Activated naive CD8-positive, alpha-beta T cell treated with anti-CD3 and anti-CD28 coated beads for 36 hours (primary cell): Measurements from ENCODE around the gene POLR2A. TPM values are rescaled to one million over a fixed set of nuclear protein-coding genes. Genes with fewer than 3 reads are reported as not detected.
A peak's percentile ranks its signal among the peaks of the same experiment; 100 is the strongest.

Experiments
- DNase-seq: peaks from one replicate; pipeline ENCODE4 v3.0.0; 2021
- H3K27ac Mint-ChIP-seq: one replicate; pipeline ENCODE4 v1.8.0; 2022; ENCODE audit warnings: mild to moderate bottlenecking, moderate library complexity, mixed read lengths
- H3K27me3 Mint-ChIP-seq: one replicate; pipeline ENCODE4 v1.8.0; 2022; ENCODE audit warnings: mild to moderate bottlenecking, mixed read lengths
- H3K36me3 Mint-ChIP-seq: one replicate; pipeline ENCODE4 v1.8.0; 2021; ENCODE audit warnings: mild to moderate bottlenecking, mixed read lengths
- H3K4me1 Mint-ChIP-seq: one replicate; pipeline ENCODE4 v1.8.0; 2021; ENCODE audit warnings: mixed read lengths
- H3K4me3 Mint-ChIP-seq: one replicate; pipeline ENCODE4 v1.8.0; 2022; ENCODE audit warnings: mild to moderate bottlenecking, moderate library complexity, mixed read lengths
- H3K9me3 Mint-ChIP-seq: one replicate; pipeline ENCODE4 v1.8.0; 2022; ENCODE audit warnings: mixed read lengths
- total RNA-seq, 2 experiments: library from RNA; stranded (reverse); gene quantifications; one replicate each; pipeline ENCODE4 v1.2.3, GENCODE V29; 2021

POLR2A gene
- total RNA-seq, 2 experiments from 2014 or later: 198 to 200 TPM

DNA sequence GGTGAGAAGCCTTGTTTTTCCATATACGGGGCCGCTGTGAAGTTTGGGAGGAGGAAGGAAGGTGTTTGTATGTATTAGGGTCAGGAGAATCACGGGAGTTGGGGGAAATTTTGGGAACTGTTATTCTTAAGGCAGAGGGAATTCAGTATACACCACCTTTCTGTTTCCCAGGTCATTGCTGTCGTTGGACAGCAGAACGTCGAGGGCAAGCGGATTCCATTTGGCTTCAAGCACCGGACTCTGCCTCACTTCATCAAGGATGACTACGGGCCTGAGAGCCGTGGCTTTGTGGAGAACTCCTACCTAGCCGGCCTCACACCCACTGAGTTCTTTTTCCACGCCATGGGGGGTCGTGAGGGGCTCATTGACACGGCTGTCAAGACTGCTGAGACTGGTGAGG, 17.6 kb downstream of the POLR2A start:
- Mint-ChIP-seq H3K27ac (no peak overlapping the region), H3K4me3 (no peak overlapping the region), H3K27me3 (no peaks in the 10 kb centered on the region), H3K4me1 (no peaks in the 10 kb centered on the region), H3K9me3 (no peaks in the 10 kb centered on the region), H3K36me3 (peaks cover 50% of the 10 kb centered on the region)
- no peak for DNase-seq

- peaks cover 47% of the 10 kb centered on the region for H3K36me3 Mint-ChIP-seq
- no peak overlapping the region for H3K27ac Mint-ChIP-seq
- H3K4me3 Mint-ChIP-seq: no peak overlapping the region
- no peak for DNase-seq
- H3K27me3 Mint-ChIP-seq: no peaks in the 10 kb centered on the region
- no peaks in the 10 kb centered on the region for H3K9me3 Mint-ChIP-seq
- H3K4me1 Mint-ChIP-seq: no peaks in the 10 kb centered on the region
These were observed 18.1 kb downstream of the POLR2A start for GRCh38 chr17:7502171-7502847.

GRCh38 chr17:7502987-7503386, 18.8 kb downstream of the POLR2A start:
- H3K27me3 Mint-ChIP-seq: no peaks in the 10 kb centered on the region

GRCh38 chr17:7503521-7503920, 19.4 kb downstream of the POLR2A start:
- no peaks in the 10 kb centered on the region for H3K9me3 Mint-ChIP-seq
- no peak overlapping the region for H3K27ac Mint-ChIP-seq
- H3K36me3 Mint-ChIP-seq: peaks cover 43% of the 10 kb centered on the region
- no peak overlapping the region for H3K4me3 Mint-ChIP-seq
- no peak for DNase-seq
- H3K27me3 Mint-ChIP-seq: no peaks in the 10 kb centered on the region
- H3K4me1 Mint-ChIP-seq: no peaks in the 10 kb centered on the region

More at GRCh38 chr17:7502987-7503386, 18.8 kb downstream of the POLR2A start:
- H3K9me3 Mint-ChIP-seq: no peaks in the 10 kb centered on the region
- H3K4me3 Mint-ChIP-seq: no peak overlapping the region
- no peak overlapping the region for H3K27ac Mint-ChIP-seq
- H3K36me3 Mint-ChIP-seq: peaks cover 47% of the 10 kb centered on the region
- no peaks in the 10 kb centered on the region for H3K4me1 Mint-ChIP-seq
- DNase-seq: no peak

DNA sequence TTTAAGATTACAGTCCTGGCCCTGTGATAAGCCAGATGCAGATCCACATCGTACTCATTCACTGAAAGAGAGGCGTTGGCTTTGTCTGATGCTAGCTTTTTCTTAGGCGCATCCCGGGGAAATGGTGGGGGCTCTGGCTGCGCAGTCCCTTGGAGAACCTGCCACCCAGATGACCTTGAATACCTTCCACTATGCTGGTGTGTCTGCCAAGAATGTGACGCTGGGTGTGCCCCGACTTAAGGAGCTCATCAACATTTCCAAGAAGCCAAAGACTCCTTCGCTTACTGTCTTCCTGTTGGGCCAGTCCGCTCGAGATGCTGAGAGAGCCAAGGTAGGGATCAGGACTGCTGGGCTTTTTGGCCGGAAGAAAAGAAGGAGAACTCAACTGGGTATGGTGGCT, 24.0 kb downstream of the POLR2A start:
- no peak for DNase-seq
- Mint-ChIP-seq H3K36me3 (peaks cover 51% of the 10 kb centered on the region), H3K27me3 (no peaks in the 10 kb centered on the region), H3K4me3 (no peak overlapping the region), H3K4me1 (no peaks in the 10 kb centered on the region), H3K27ac (no peak overlapping the region), H3K9me3 (no peaks in the 10 kb centered on the region)

- Mint-ChIP-seq H3K27me3 (no peaks in the 10 kb centered on the region), H3K9me3 (no peaks in the 10 kb centered on the region), H3K36me3 (peaks cover 50% of the 10 kb centered on the region), H3K27ac (peak overlapping the region; percentile 25), H3K4me3 (no peak overlapping the region), H3K4me1 (no peaks in the 10 kb centered on the region)
- DNase-seq: no peak
These were observed 24.7 kb downstream of the POLR2A start for GRCh38 chr17:7508846-7509245.

- H3K27ac Mint-ChIP-seq: no peak overlapping the region
- peaks cover 49% of the 10 kb centered on the region for H3K36me3 Mint-ChIP-seq
- no peak for DNase-seq
- no peaks in the 10 kb centered on the region for H3K9me3 Mint-ChIP-seq
- no peaks in the 10 kb centered on the region for H3K27me3 Mint-ChIP-seq
- no peaks in the 10 kb centered on the region for H3K4me1 Mint-ChIP-seq
- no peak overlapping the region for H3K4me3 Mint-ChIP-seq
These were observed 25.8 kb downstream of the POLR2A start for GRCh38 chr17:7509937-7510336.

- Mint-ChIP-seq H3K4me1 (no peaks in the 10 kb centered on the region), H3K36me3 (peaks cover 42% of the 10 kb centered on the region), H3K9me3 (no peaks in the 10 kb centered on the region), H3K4me3 (no peak overlapping the region), H3K27me3 (no peaks in the 10 kb centered on the region), H3K27ac (peak overlapping the region; percentile 11)
- DNase-seq: no peak
These were observed 26.9 kb downstream of the POLR2A start for GRCh38 chr17:7511108-7511507.

GRCh38 chr17:7512105-7512504, 27.9 kb downstream of the POLR2A start:
- peaks cover 34% of the 10 kb centered on the region for H3K36me3 Mint-ChIP-seq
- DNase-seq: no peak
- no peaks in the 10 kb centered on the region for H3K9me3 Mint-ChIP-seq

GRCh38 chr17:7512824-7513540, 28.8 kb downstream of the POLR2A start:
- no peaks in the 10 kb centered on the region for H3K27me3 Mint-ChIP-seq
- no peaks in the 10 kb centered on the region for H3K9me3 Mint-ChIP-seq
- no peak for DNase-seq
- H3K4me3 Mint-ChIP-seq: no peak overlapping the region
- peak overlapping the region; percentile 50 for H3K27ac Mint-ChIP-seq
- no peaks in the 10 kb centered on the region for H3K4me1 Mint-ChIP-seq
- H3K36me3 Mint-ChIP-seq: peaks cover 34% of the 10 kb centered on the region

More at GRCh38 chr17:7512105-7512504, 27.9 kb downstream of the POLR2A start:
- no peaks in the 10 kb centered on the region for H3K27me3 Mint-ChIP-seq
- no peak overlapping the region for H3K4me3 Mint-ChIP-seq
- H3K4me1 Mint-ChIP-seq: no peaks in the 10 kb centered on the region
- no peak overlapping the region for H3K27ac Mint-ChIP-seq

DNA sequence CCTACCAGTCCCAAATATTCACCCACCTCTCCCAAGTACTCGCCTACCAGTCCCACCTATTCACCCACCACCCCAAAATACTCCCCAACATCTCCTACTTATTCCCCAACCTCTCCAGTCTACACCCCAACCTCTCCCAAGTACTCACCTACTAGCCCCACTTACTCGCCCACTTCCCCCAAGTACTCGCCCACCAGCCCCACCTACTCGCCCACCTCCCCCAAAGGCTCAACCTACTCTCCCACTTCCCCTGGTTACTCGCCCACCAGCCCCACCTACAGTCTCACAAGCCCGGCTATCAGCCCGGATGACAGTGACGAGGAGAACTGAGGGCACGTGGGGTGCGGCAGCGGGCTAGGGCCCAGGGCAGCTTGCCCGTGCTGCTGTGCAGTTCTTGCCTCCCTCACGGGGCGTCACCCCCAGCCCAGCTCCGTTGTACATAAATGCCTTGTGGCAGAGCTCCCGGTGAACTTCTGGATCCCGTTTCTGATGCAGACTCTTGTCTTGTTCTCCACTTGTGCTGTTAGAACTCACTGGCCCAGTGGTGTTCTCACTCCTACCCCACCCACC, 29.8 kb downstream of the POLR2A start:
- no peaks in the 10 kb centered on the region for H3K4me1 Mint-ChIP-seq
- DNase-seq: no peak
- no peaks in the 10 kb centered on the region for H3K9me3 Mint-ChIP-seq
- peaks cover 32% of the 10 kb centered on the region for H3K36me3 Mint-ChIP-seq
- no peak overlapping the region for H3K27ac Mint-ChIP-seq
- no peak overlapping the region for H3K4me3 Mint-ChIP-seq
- H3K27me3 Mint-ChIP-seq: no peaks in the 10 kb centered on the region

- no peaks in the 10 kb centered on the region for H3K4me1 Mint-ChIP-seq
- H3K36me3 Mint-ChIP-seq: peaks cover 19% of the 10 kb centered on the region
- no peaks in the 10 kb centered on the region for H3K9me3 Mint-ChIP-seq
- H3K4me3 Mint-ChIP-seq: no peak overlapping the region
- no peak overlapping the region for H3K27ac Mint-ChIP-seq
- DNase-seq: no peak
- H3K27me3 Mint-ChIP-seq: no peaks in the 10 kb centered on the region
These were observed 31.9 kb downstream of the POLR2A start for GRCh38 chr17:7515911-7516610.

DNA sequence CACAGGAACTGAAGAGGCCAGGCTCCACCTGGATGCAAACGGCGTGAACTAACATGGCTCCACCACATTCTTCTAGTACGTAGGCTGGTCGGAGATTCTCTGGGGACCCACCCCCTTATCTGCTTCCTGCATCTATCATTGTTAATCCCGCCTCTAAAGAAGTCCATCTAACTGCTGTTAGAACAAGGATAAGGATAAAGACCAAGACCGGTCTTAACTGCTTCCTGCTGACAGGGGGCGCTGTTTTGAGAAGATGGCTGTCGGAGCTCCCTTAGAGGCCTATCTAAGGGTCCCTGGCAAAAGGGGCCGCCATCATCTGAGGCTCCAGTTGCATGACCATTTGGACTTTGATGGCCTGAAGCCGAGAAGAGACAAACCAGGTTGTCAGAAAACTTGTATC, 38.9 kb downstream of the POLR2A start:
- Mint-ChIP-seq H3K4me1 (peaks cover 3% of the 10 kb centered on the region), H3K27ac (no peak overlapping the region), H3K27me3 (no peaks in the 10 kb centered on the region), H3K9me3 (peaks cover 8% of the 10 kb centered on the region), H3K4me3 (no peak overlapping the region), H3K36me3 (peaks cover 7% of the 10 kb centered on the region)
- DNase-seq: peak; percentile 40

DNA sequence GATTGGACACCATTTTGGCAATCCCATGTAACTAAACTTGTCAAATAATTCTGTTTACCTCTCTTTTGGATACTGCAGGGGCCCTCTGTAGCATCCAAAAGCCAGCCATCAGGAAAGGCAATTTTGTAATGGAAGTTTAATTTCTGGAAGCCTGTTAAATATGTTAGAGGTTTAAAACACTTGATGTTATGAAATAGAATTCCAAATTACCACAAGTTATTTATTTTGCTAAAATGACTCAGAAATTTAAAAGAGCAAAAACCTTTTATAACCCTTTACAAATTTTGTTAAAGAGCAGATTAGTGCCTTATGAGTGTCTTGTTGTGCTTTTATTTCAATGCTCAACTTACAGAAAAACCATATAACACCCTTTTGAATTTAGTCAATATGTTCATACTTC, 44.7 kb downstream of the POLR2A start:
- H3K36me3 Mint-ChIP-seq: peaks cover 15% of the 10 kb centered on the region
- no peaks in the 10 kb centered on the region for H3K27me3 Mint-ChIP-seq
- no peak for DNase-seq
- H3K27ac Mint-ChIP-seq: no peak overlapping the region
- H3K9me3 Mint-ChIP-seq: peaks cover 17% of the 10 kb centered on the region
- H3K4me3 Mint-ChIP-seq: no peak overlapping the region
- H3K4me1 Mint-ChIP-seq: no peaks in the 10 kb centered on the region
